Hematopoietic multipotent progenitor cell treated with erythropoietin and hydrocortisone succinate and interleukin-3 and kit ligand, for 4 days (in vitro differentiated cells): ENCODE results near the gene ADRA2B.
"Not testable (repeated sequence)": the region's sequence is repeated elsewhere in the genome, so short reads cannot be mapped to it uniquely, and the experiment has no call there.

Source experiments
- DNase-seq: peaks from one replicate; pipeline ENCODE4 v3.0.0-alpha.2; 2015

The ADRA2B gene

DNA sequence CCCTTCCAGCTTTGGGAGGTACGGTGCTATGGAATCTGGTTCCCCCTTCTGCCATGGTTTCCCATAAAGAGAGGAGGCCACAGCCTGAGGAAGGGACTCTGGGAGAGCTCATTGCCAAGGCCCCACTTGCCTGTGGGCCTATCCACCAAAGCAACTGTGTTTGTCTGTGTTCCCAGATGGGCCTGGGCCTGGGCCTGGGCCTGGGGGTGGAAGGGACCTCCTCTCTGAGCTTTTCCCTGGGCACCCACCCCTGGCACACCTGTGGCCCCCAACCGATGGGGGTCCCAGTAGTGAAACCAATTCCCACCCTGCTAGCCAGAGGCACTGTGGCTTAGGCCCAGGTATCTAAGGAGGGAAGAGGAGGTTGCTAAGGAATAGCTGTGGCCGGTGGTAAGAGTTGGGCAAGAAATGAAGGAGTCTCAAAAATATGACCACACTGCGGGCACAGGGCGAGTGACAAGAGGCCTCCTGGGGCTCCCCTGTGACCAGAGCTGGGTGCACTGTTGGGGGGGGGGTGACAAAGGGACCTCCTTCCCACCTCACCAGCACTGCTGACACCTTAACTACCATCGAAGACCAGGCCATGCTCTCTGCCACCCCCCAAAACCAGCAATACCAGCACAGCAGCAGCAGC is 33.8 kb upstream of the ADRA2B start:
- no peak for DNase-seq

DNA sequence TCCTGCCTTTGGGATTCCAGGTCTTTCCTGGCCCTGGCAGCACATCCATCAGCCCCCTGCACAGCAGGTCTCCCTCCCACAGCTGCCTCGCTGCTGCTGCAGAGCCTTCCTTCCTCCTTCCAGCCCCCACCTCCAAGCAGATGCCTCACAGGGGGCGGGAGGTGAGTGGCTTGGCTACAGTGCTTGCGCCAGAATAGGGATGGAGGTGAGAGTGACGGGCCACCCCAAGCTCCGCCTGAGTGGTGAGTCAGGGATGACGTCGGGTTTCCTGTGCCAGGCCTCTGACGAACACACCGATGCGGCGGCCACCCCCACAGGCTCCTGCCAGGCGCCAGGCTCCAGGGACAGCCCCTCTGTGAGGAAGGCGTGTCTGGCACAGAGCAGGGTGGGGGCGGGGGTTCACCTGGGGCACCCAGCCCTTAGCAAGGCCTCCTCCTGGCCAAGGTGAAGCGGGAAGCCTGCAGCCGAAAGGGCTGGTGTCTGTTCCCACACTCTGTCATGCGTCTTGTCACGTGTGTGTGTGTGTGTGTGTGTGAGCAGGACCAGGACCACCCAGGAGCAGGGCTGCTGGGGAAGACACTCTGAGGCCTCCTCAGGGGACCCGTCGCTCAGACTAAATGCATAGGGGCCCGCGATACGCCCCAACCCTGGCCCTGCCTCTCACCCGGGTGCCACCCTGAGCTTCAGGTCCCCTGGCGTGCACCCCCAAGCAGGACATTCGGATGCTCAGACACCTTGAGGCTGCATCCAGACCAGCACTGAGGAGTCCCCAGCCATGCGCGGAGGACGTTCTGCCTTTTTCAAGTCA is 32.2 kb upstream of the ADRA2B start:
- DNase-seq: peak; percentile 85

DNA sequence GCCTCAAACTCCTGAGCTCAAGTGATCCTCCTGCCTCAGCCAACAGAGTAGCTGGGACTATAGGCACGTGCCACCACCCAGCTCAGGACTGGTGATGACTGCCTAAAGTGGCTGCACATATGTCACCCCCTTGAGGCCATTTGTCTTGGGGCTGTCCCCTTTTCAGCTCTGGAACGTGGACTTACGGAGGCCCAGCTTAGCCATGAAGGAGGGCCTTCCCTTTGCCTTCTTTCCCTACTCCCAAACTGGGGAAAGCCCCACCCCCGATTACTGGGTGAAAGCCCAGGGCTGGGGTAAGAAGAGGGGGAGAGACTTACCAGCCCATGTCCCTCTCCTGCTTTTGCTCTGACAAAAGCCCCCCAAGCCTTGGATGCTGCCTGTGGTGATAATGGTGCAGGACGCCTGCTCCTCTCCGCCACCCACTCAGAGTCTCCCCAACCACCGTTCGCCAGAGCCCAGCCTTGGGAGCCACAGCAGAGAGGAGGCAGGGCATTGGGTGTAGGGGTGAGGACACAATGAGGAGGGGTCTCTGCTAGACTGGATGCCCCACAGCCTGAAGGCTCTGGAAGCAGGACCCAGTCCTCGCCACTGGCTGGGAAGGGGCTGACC is 31.3 kb upstream of the ADRA2B start:
- peak; percentile 39 for DNase-seq

DNA sequence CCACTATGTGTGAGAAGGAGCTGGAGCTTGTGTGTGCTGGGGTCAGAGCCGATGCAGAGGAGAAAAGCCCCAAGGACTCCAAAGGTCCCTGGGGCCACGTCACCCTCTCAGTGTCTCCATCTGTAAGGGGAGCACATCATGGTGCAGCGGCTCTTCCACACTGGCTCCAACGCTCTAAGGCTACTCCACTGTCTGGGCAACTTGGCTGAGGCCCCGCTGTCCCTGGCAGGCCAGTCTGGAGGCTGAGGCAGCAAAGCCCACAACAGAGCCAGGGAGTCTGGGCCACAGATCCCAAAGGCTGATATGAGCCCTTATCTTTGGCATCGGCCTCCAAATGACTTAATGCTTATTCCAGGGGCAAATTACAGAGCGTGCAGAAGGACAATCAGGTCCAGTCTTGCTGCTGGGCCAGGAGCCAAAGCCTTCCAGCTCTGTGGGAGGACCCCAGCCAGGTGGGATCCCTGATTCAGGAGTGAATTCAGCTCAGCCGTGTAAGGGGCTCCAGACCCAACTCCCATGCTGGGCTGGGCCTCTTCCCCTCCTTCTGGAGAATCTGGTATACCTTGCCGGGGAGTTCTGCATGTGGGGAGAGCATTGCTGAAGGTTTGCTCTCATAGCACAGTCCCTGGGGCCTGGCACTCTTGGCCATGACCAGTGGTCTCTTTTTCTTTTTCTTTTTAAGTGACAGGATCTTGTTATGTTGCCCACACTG is 30.7 kb upstream of the ADRA2B start:
- DNase-seq: peak; percentile 39

DNA sequence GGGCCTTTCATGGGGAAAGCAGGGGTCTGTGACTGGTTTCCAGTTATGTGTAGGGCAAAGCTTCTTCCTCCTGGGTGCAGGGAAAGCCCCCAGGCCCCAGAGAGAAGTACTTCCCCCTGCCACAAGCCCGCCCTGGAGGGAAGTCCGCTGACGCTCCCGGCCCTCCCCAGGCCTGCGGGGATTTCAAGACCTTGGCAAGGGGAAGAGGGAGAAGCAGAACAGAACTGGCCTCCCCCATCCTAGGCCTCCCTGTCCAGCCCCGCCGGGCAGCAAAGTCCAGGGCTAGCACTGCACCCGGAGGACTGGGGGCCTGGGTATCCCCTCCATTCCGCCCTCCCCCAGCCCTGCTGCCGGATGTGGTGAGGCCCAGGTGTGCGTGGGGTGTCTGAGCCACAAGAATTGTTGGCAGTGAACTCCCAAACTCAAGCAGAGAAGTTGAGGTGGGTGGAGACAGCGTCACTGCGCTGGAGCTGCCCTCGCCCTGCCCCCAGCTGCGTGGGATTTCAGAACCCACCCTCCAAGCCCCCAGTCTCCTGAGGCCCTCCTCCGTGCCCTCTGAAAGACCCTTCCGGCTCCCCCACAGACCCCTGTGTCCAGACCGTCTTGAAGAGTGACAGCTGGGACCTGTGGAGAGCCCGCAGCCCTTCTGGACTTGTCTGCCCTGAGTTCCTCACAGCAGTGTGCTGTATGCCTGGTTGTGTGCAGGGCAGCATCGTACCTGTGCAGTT is 29.9 kb upstream of the ADRA2B start:
- DNase-seq: peak; percentile 65

DNA sequence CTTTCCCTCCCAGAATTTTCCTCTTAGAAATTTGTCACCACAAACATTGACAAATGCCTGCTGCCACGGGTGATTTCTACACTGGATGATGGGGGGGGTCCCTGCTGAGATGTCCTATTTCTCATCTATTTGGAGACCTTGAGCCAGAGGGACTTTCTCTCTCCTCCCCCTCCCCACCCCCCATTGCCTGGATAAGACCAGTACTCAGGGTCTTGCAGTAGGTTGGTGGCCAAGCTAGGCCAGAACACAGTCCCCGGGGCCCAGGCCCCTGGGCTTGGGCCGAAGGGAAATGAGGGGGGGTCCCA is 29.4 kb upstream of the ADRA2B start:
- no peak for DNase-seq

DNA sequence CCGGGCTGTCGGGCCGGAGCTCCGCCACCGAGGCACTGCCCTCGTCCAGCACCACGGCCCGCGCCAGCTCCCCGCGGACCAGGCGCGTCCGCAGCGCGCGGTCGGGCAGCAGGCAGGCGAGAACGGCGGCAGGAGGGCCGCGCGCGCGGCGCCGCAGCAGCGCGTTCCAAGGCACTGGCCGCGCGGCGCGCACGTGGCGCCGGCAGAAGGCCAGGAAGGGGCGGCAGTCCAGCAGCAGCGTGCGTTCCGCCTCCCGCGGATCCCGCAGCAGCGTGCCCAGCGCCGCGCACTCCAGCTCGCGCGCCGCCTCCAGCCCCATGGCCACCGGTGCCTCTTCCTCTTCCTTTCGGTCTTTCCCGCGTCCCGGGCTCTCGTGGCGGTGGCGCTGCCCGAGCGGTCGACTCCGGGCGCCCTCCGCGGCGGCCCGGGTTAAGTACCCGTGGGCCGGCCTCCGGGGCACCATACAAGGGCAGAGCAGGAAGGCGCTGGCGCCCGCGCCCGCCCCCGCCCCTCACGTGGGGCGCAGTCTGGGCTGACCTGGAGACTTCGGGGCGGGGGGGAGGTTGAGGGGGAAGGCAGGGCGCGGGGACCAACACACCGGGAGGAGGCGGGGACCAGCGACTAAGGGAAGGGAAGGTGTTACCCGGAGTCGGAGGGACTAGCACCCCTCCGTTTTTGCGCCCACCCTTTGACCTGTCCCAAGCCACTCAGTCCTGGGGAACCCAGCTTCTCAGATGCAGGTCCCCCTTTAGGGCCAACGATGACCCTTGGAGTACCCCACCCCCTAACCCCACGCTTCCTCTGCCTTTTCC is 28.9 kb upstream of the ADRA2B start, which contains the start of gene DUSP2:
Gene DUSP2 (minus strand): TSS at position 405 of the 812 bp plus-strand sequence. CDS start 86 bp downstream, at position 319.
- DNase-seq: peak; percentile 94

DNA sequence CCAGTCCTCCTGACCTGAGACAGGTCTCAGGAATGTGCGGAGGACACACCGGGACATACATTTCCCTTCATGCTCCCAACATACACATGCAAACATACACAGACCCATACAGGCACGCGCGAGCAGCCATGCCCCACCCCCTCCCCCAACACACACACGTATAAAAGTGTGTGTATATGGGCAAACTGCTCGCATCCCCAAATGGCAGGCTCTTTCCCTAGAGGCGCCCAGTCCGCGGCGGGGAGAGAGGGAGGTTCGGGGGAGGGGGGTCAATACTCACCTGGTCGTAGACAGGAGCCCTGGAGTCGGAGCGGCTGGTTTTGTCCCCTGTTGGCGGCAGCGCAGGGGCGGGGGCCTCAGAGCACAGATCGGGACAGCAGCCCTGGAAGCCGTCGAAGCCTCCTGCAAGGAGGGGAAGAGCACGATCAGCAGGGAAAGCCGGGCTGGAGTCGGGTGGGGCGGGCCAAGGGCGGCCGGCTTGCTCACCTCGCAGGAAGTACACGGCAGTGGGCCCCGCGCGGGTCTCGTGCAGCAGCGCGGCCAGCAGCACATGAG is 28.2 kb upstream of the ADRA2B start:
- peak; percentile 58 for DNase-seq

DNA sequence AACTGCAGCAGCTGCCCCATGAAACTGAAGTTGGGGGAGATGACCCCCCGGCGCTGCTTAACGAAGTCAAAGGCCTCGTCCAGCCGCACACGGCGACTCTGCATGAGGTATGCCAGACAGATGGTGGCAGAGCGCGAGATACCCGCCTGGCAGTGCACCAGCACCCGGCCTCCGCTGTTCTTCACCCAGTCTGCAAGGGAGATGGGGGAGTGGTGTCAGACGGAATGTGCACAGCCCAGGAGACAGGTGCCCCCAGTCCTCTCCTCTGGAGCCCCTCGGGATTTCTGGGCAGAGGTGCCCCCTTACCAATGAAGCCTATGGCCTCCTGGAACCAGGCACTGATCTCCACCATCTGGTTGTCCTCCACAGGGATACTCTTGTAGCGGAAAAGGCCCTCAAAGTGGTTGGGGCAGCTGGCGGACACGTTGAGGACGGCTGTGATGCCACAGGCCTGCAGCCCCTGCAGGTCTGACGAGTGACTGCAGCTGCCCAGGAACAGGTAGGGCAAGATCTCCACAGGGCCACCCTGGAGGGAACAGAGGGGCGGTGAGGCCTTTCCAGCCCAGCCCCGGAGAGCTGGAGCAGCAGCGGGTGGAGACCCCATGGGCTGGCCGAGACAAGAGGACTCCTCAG is 27.6 kb upstream of the ADRA2B start:
- DNase-seq: peak; percentile 57

DNA sequence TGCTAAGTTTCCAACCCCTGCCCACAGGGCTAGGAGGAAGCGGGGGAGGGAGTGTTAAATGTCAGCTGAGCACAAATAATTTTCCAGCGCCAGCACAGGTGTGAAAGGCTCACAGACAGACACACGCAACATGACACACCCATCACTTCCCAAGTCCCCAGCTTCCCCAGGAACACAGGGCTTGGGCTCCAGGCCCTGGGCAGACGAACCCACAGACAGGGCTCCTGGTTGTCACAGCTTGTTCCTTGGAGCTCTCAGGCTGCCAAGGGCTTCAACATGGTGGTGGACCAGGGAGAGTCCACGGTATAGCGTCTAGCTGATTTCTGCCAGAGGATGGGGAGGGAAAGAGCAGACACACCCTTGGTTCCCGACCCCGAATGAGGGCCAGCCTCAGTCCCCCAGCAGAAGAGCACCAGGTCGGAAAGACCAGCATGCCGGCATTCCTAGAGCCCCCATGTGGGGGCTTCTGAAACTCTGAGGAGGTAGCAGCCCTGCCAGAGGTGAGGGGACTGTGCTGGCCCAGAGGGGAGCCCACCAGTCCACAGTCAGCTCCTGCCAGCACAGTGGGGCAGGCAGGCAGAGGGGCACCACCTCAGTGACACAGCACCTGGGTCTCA is 27.0 kb upstream of the ADRA2B start:
- no peak for DNase-seq

DNA sequence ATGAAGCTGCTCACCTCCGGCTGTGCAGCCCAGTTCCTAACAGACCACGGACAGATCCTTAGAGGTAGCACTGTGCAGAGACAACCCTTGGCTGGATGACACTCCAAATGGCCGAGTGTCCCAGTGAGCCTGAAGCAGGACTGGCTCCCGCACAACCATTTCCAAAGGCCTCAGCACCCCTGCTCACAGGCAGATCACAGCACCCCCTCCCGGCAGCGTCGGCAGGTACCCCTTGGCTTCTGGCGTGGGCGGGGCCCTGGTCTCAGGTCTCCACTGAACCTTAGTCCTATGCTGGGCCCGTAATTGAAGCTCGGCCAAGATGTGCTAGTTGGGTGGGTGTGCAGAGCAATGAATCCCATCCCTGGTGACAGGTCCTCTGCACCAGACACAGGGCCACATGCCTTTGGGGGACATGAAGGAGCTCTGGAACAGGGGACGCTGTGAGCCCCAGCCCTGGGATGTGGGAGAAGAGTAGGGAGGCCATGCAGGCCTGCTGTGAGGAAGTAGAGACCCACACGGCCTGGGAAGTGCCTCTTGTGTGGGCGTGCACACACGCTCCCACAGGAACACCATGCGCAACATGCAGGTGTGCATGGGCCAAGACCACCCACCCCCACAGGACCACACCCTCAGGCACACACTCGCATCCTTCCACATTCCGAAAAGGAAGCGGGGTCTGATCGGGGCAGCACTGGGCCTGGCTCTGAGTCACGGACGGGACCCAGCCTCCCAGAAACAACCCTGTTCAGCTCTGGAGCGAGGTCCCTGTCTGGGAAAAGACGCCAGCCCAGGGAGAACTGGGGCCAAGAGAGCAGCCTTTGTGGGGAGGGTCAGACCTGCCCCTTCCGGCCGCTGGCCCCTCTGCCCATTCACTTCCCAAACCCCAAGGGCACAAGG is 26.1 kb upstream of the ADRA2B start:
- DNase-seq: no peak

DNA sequence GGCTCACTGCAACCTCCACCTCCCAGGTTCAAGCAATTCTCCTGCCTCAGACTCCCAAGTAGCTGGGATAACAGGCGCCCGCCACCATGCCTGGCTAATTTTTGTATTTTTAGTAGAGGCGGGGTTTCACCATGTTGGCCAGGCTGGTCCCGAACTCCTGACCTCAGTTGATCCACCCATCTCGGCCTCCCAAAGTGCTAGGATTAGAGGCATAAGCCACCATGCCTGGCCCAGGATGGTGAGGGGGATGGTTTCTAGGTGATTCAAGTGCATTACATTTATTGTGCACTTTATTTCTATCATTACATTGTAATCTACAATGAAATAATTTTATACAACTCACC is 25.2 kb upstream of the ADRA2B start:
- not testable (repeated sequence) for DNase-seq

DNA sequence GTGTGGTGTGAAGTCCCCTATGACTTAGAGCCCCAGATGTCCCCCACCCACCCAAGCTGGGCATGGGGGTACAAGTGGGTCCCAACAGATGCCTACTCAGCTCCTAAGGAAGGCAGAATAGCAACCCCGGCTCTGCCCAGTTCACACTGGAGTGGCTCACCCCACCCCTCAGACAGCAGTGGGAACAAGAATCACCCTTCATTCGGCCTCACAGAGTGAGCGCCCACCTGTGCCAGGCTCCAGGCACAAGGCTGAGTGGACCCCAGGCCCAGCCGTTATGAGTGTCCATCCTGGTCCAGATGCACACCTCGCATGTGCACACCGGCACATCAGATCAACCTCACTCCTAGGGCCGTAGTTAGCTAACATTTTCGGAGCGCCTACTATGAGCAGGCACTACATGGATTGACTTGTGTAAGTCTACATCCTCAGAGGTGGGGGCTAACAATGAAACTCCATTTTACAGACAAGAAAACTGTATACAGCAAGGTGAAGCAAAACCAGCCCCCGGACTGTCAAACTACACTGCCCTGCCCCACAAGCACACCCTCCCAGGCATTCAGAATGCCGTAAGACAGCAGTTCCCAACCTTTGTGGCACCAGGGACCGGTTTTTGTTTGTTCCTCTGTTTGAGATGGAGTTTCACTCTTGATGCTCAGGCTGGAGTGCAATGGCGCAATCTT is 24.7 kb upstream of the ADRA2B start:
- DNase-seq: no peak

DNA sequence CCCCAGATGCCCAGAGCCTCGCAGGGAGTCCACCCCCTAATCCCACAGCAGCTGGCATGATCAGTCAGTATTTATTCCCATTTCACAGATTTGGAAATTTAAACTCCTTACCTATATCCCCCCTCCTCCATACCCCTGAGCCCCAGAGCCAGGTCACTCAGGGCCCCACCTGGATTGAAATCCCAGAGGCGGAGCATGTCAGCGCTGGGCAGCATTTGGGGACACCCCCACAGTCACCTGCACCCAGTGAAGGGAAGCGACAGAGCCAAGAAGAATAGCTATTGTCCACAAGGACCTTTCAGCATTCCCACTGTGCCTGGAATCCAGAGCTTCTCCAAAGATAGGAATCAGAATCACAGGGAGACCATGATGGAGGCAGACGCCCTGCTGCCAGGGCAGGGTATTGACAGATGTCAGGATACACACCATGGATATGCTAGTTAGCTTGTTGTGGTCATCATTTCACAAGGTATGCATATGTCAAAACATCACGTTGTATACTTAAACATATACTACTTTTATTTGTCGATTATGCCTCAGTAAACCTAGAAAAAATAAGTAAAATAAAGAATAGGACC is 22.9 kb upstream of the ADRA2B start:
- DNase-seq: no peak

DNA sequence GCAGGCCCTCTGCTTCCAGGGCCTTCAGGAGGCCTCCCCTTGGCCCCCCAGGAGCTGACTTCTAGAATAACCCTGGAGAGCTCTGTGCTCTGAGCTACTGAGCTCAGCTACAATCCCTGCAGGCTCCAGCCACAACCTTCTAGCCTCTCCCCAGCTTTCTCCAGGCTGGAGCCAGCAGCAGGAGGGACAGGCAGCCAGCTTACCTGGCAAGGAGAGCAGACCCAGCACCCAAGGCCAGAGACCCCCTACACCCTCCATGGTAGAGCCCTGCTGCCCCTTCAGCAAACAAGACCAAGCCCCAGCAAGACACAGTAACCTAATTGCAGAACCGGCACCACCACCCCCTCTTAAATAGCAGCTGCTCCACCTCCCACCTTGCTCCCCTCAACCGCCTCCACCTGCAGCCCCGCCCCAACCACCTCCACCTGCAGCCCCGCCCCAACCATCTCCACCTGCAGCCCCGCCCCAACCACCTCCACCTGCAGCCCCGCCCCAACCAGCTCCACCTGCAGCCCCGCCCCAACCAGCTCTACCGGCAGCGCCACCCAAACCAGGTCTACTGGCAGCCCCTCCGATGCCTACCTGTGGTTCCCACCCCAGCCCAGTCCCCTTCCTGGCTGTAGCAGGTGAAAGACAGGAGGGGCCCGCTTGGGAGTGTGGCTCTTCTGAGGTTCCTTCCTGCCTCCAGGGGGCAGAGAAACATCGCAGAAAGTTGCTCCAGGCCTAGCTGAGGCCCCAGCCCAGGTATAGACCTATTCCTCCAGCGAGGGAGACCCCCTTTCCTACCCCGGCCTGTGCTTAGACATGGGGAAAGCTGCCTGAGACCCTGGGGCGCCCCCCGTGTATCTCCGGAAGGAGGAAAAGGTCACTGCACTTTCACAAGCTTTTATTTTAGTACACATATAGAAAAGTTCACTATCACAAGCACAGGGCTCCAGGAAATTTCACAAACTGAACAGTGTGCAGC is 22.1 kb upstream of the ADRA2B start, which contains the start of gene ASTL:
Gene ASTL (minus strand): TSS at position 324 of the 967 bp plus-strand sequence. CDS start 66 bp downstream, at position 258.
- peak; percentile 79 for DNase-seq

DNA sequence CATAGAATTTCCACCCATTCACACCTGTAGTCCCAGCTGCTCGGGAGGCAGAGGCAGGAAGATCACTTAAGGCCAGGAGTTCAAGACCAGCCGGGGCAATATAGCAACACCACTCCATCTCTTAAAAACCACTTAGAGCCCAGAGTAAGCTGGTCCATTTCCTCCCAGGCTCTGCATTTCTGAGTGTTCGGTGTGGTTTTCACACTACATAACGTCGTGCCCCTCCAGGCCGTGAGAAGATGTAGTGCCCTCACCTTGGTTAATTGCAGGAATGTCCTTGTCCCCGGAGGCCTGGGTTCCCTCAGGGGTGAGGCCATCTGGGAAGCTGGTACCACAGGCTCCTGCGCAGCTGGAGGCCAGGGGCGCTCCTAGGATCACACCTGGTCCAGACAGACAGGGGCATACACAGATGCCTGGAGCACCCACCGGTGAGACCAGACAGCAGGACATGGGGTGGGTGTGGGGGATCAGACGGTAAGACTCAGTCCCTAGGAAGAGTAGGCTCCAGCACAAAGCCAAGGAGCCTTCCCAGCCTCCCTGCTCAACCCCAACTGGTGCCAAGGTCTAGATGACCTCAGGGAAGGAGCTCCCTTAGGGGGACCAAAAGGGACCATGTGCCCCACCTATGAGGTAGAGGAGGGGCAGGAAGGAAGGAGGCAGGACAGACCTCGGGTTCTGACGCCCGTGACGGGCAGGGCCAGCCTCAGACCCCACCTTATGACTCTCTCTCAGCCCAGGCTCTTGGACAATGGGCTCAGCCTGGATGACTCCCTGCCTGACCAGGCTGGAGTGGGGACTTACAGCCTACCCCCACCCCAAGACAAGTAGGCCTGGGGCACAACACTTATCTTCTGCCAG is 21.2 kb upstream of the ADRA2B start:
- DNase-seq: no peak
